ENCODE measurements around the gene TEP1. TPM values are rescaled to one million over a fixed set of nuclear protein-coding genes. Genes with fewer than 3 reads are reported as not detected.

TEP1 gene
- total and polyA plus RNA-seq, 2 donors, result 16.2 to 17.4 TPM

DNA sequence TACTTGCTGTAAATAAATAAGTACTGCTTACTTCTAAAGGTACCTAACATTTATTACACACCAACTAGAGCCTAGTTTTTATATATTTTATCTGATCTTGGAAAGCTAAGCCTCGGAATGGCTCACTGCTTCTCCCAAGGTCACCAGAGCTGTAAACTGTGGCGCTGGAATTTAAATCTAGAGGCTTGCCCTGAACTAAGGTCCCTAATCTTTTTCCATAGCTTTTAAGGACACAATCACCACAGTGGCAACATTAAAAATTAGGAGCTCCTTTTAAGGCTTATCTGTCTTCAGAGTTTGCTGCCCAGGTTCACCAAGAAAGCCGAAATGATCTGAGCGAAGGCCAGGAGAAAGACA is 80.9 kb downstream of the TEP1 start:
- 4% methylated on average over 4 of the region's 4 CpGs for WGBS
- no peak for DNase-seq (ENCODE audit: extremely low spot score)

DNA sequence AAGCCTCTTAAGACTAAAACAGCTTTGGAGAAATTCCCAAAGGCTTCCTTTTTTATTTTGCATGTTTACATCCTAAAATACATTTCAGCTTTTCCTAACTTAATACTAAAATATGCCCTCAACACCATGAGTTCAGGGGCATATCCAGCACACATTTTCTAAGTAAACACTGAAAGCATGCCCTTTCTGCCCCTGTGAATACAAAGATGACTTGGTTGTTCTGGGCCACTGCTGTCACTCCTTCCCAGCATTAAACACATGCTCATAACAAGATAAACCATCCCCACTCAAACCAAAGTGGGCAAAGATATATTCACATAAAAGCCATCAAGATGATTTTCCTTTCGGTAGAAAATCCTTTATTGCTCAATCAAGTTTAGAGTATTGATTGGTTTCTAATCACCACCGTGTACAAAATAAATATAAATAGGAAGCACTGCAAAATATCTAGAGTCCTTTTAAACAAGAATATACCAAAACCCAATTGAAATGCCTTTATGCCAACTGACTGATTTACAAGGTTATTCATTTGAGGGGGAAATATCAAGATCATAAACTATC is 82.2 kb downstream of the TEP1 start:
- no peak for DNase-seq (ENCODE audit: extremely low spot score)
- no peaks in the 10 kb centered on the region for H3K4me1 ChIP-seq (ENCODE audit: insufficient read depth)
- H3K36me3 ChIP-seq (ENCODE audit: insufficient read depth), result no peaks in the 10 kb centered on the region
- 70% methylated on average over 2 of the region's 2 CpGs for WGBS
- H3K4me3 ChIP-seq (ENCODE audit: low read depth, low read length), result no peak overlapping the region
- H3K27ac ChIP-seq (ENCODE audit: low read depth), result no peak overlapping the region

More for the DNA sequence above, 80.9 kb downstream of the TEP1 start:
- peak overlapping the region; percentile 81 for H3K4me3 ChIP-seq (ENCODE audit: low read depth, low read length)
- peak overlapping the region; percentile 78 for H3K27ac ChIP-seq (ENCODE audit: low read depth)
- no peaks in the 10 kb centered on the region for H3K36me3 ChIP-seq (ENCODE audit: insufficient read depth)
- no peaks in the 10 kb centered on the region for H3K4me1 ChIP-seq (ENCODE audit: insufficient read depth)

DNA sequence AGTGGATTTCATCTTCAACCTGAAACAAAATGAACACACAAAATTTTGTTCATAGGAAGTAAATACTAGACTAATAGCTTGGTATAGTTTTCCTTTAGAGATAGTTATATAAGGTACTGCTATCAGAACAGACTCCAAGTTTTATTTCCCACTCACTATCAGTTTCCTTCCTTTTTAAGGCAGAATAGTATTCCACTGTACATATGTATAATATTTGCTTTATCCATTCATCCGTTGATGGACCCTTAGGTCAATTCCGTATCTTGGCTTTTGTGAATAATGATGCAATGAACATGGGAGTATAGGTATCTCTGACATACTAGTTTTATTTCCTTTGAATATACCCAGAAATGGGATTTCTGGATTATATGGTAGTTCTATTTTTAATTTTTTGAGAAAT is 83.9 kb downstream of the TEP1 start:
- DNase-seq (ENCODE audit: extremely low spot score), result no peak
- Histone ChIP-seq H3K27ac (ENCODE audit: low read depth) (no peak overlapping the region), H3K36me3 (ENCODE audit: insufficient read depth) (no peaks in the 10 kb centered on the region), H3K4me1 (ENCODE audit: insufficient read depth) (no peaks in the 10 kb centered on the region), H3K4me3 (ENCODE audit: low read depth, low read length) (no peak overlapping the region)
- WGBS, result 87% methylated on average over 2 of the region's 2 CpGs

DNA sequence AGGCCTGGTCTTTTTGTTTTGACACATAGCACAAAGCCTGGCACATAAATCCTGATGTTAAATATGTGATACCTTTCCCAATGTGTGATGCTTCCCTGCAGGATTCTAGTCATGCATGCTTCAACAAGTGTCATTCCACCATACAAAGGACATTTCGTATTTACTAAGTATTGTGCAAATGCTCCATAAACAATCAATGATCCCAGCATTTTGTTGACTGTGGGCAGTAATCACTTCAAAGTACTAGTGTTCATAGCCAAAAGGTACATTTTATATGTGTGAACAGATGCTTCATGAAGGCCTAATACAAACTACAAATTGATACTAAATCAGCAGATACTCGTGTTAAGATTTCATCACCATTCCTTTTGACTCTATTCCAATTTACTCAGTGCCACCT is 84.6 kb downstream of the TEP1 start:
- no peak overlapping the region for H3K27ac ChIP-seq (ENCODE audit: low read depth)
- H3K4me1 ChIP-seq (ENCODE audit: insufficient read depth), result no peaks in the 10 kb centered on the region
- H3K36me3 ChIP-seq (ENCODE audit: insufficient read depth), result no peaks in the 10 kb centered on the region
- no peak for DNase-seq (ENCODE audit: extremely low spot score)
- 64% methylated on average over 2 of the region's 2 CpGs for WGBS
- no peak overlapping the region for H3K4me3 ChIP-seq (ENCODE audit: low read depth, low read length)

DNA sequence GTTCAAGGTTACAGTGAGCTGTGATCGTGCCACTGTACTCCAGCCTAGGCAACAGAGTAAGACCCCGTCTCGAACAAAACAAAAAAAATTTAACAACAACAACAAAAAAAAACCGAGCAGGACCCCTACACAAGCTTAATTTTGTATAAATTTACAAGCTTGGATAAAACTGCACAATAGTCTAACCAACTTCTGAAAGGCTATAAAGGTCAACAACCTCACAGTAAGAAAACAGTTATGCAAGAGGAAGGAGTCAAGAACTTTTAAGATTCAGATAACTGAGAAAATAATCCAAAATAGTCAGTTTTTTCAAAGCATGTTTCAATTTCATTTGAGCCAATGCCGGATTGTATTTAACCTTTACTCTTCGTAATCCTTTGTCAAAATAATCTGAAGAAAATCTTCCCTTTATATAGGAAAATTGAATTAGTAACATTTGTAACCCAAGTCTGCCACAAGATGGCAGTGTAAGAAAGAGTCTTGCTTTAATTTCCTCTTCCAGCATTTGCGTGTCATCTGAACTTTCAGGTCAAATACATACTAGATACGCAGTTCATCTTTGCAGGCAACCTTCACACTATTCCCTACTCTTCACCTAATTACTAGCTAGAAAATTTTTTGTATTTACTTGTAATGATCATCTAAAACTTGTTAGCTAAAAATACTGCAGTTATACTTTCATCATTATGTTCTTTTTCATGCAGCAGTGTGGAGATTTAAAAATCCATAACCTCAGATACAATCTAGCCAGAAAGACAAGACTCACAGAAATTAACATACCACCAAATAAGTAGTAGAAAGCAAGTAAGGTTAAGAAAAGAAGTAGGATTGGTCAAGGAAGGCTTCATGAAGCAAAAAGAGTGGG is 86.1 kb downstream of the TEP1 start:
- no peaks in the 10 kb centered on the region for H3K36me3 ChIP-seq (ENCODE audit: insufficient read depth)
- no peak overlapping the region for H3K27ac ChIP-seq (ENCODE audit: low read depth)
- no peak for DNase-seq (ENCODE audit: extremely low spot score)
- no peak overlapping the region for H3K4me3 ChIP-seq (ENCODE audit: low read depth, low read length)
- no peaks in the 10 kb centered on the region for H3K4me1 ChIP-seq (ENCODE audit: insufficient read depth)
- 43% methylated on average over 8 of the region's 8 CpGs for WGBS

GRCh38 chr14:20317720-20318119 is 95.6 kb downstream of the TEP1 start:
- DNase-seq (ENCODE audit: extremely low spot score), result no peak
- Histone ChIP-seq H3K4me3 (ENCODE audit: low read depth, low read length) (no peak overlapping the region), H3K4me1 (ENCODE audit: insufficient read depth) (no peaks in the 10 kb centered on the region), H3K27ac (ENCODE audit: low read depth) (no peak overlapping the region), H3K36me3 (ENCODE audit: insufficient read depth) (peaks cover 8% of the 10 kb centered on the region)
- WGBS, result 97% methylated on average over 16 of the region's 16 CpGs

Small RNAs within 50 kb of the gene (small RNA-seq; reads per million reads assigned to genes)
- gene RNA5SP382 (0.15 reads per million), gene SNORA79B (0.98 reads per million, percentile 74 among the genes with 10 or more reads in this experiment), gene SNORD126 (416 reads per million, percentile 98 among the genes with 10 or more reads in this experiment)

Other genes starting within 250 kb of the TEP1 start
- not detected for gene OR11G2, start 222.6 kb downstream of the TEP1 start, total RNA-seq
- gene OR11G2, start 222.6 kb downstream of the TEP1 start, polyA plus RNA-seq, result not detected
- gene OR11H6, start 189.8 kb downstream of the TEP1 start, total RNA-seq, result not detected
- not detected for gene OR11H6, start 189.8 kb downstream of the TEP1 start, polyA plus RNA-seq
- gene OR11H7, start 184.5 kb downstream of the TEP1 start, total RNA-seq, result not detected
- not detected for gene OR11H7, start 184.5 kb downstream of the TEP1 start, polyA plus RNA-seq
- not detected for gene OR11H4, start 174.2 kb downstream of the TEP1 start, total RNA-seq
- gene OR11H4, start 174.2 kb downstream of the TEP1 start, polyA plus RNA-seq, result not detected
- gene TTC5, start 107.5 kb downstream of the TEP1 start, total RNA-seq, result 22.7 TPM
- 8.0 TPM for gene TTC5, start 107.5 kb downstream of the TEP1 start, polyA plus RNA-seq
- gene CCNB1IP1, start 80.2 kb downstream of the TEP1 start, total RNA-seq, result 81.9 TPM
- gene CCNB1IP1, start 80.2 kb downstream of the TEP1 start, polyA plus RNA-seq, result 63.5 TPM
- 13.5 TPM for gene PARP2, start 69.9 kb downstream of the TEP1 start, total RNA-seq
- gene PARP2, start 69.9 kb downstream of the TEP1 start, polyA plus RNA-seq, result 16.0 TPM
- 0.69 TPM for gene KLHL33, start 22.7 kb upstream of the TEP1 start, total RNA-seq
- gene KLHL33, start 22.7 kb upstream of the TEP1 start, polyA plus RNA-seq, result 0.42 TPM
- 28.4 TPM for gene OSGEP, start 41.3 kb upstream of the TEP1 start, total RNA-seq
- gene OSGEP, start 41.3 kb upstream of the TEP1 start, polyA plus RNA-seq, result 41.1 TPM
- gene APEX1, start 41.7 kb upstream of the TEP1 start, total RNA-seq, result 21.2 TPM
- gene APEX1, start 41.7 kb upstream of the TEP1 start, polyA plus RNA-seq, result 147 TPM
- gene PIP4P1, start 47.9 kb upstream of the TEP1 start, total RNA-seq, result 11.9 TPM
- 40.8 TPM for gene PIP4P1, start 47.9 kb upstream of the TEP1 start, polyA plus RNA-seq
- gene PNP, start 55.9 kb upstream of the TEP1 start, total RNA-seq, result 12.5 TPM
- 25.9 TPM for gene PNP, start 55.9 kb upstream of the TEP1 start, polyA plus RNA-seq
- gene RNASE10, start 92.0 kb upstream of the TEP1 start, total RNA-seq, result not detected
- gene RNASE10, start 92.0 kb upstream of the TEP1 start, polyA plus RNA-seq, result 0.20 TPM
- gene RNASE9, start 147.5 kb upstream of the TEP1 start, total RNA-seq, result not detected
- gene RNASE9, start 147.5 kb upstream of the TEP1 start, polyA plus RNA-seq, result not detected
- not detected for gene RNASE11, start 174.5 kb upstream of the TEP1 start, total RNA-seq
- gene RNASE11, start 174.5 kb upstream of the TEP1 start, polyA plus RNA-seq, result not detected
- gene RNASE12, start 177.9 kb upstream of the TEP1 start, total RNA-seq, result not detected
- gene RNASE12, start 177.9 kb upstream of the TEP1 start, polyA plus RNA-seq, result not detected
- not detected for gene OR6S1, start 228.2 kb upstream of the TEP1 start, total RNA-seq
- not detected for gene OR6S1, start 228.2 kb upstream of the TEP1 start, polyA plus RNA-seq

Measured in urinary bladder (tissue), 4 donors.